ENCODE measurements around the gene PPFIBP2. TPM values are rescaled to one million over a fixed set of nuclear protein-coding genes. Genes with fewer than 3 reads are reported as not detected.

PPFIBP2 gene
- total RNA-seq, 4 donors from 2014 or later = 64.3 to 91.9 (median 71.6) TPM

DNA sequence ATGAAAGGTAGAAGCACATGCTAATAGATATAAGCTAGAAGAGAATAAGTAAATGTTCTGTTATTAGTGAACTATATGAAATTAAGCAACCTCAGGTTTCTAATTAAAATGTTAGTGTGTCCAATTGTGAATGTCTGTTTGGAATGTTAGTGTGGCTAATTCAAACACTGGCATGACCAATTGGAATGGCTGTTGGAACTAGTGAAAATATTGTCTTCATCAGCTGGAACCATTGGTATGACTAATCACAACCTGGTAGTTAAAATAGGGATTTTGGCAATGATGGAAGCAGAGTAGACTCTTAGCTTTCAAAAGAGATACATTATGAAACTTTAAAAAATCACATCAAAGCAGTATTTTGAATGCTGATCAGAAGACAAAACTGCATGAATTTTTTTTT, 92.7 kb downstream of the PPFIBP2 start:
- peak overlapping the region; percentile 57 to 78 (median 64) for H3K27ac ChIP-seq
- no peak for TF ChIP-seq POLR2A (IDR thresholded peaks at IDR 0.05)
- TF ChIP-seq, protein P1, sequence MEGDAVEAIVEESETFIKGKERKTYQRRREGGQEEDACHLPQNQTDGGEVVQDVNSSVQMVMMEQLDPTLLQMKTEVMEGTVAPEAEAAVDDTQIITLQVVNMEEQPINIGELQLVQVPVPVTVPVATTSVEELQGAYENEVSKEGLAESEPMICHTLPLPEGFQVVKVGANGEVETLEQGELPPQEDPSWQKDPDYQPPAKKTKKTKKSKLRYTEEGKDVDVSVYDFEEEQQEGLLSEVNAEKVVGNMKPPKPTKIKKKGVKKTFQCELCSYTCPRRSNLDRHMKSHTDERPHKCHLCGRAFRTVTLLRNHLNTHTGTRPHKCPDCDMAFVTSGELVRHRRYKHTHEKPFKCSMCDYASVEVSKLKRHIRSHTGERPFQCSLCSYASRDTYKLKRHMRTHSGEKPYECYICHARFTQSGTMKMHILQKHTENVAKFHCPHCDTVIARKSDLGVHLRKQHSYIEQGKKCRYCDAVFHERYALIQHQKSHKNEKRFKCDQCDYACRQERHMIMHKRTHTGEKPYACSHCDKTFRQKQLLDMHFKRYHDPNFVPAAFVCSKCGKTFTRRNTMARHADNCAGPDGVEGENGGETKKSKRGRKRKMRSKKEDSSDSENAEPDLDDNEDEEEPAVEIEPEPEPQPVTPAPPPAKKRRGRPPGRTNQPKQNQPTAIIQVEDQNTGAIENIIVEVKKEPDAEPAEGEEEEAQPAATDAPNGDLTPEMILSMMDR (IDR thresholded peaks at IDR 0.05) = no peak
- no peak overlapping the region for H3K4me3 ChIP-seq (replicated peaks in 1 of 3)
- no peaks in the 10 kb centered on the region for H3K9me3 ChIP-seq
- H3K4me1 ChIP-seq = peaks cover 12 to 13% of the 10 kb centered on the region in 2 donors
- intact Hi-C loops (cut with DNase I) = no loop called here
- no peaks in the 10 kb centered on the region for H3K27me3 ChIP-seq
- DNase-seq = no peak
- H3K36me3 ChIP-seq = peaks cover 0 to 4% of the 10 kb centered on the region in 2 donors

DNA sequence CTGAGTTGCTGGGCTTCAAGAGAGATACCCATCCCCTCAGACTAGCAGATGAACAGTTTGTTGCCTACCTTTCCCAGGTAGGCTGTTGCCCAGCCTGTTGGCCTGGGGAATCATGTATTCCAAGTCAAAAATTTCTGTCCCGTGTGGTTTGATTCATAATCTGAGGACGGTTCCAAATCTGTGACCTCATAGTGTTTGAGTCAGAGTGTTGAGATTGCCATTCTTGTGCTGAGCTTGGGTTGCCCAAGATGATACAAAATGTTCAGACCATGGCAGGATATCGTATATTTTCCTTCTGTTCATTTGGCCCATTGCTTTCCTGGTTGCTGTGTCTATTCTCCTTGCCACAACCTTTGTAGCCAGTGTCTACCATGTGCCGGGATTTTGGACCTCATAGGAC, 95.2 kb downstream of the PPFIBP2 start:
- Histone ChIP-seq H3K4me1 (peaks cover 29 to 30% of the 10 kb centered on the region in 2 donors), H3K9me3 (no peaks in the 10 kb centered on the region), H3K4me3 (replicated peaks in 1 of 3) (no peak overlapping the region), H3K36me3 (peaks cover 0 to 4% of the 10 kb centered on the region in 2 donors), H3K27ac (peak overlapping the region in 1 of 3 donors; percentile 30), H3K27me3 (no peaks in the 10 kb centered on the region)
- DNase-seq = no peak
- intact Hi-C loops (cut with DNase I) = no loop called here
- TF ChIP-seq, protein P1 (IDR thresholded peaks at IDR 0.05) = no peak
- TF ChIP-seq POLR2A (IDR thresholded peaks at IDR 0.05) = no peak
- WGBS, 2 donors = 85 to 91% methylated on average over 4 of the region's 4 CpGs

DNA sequence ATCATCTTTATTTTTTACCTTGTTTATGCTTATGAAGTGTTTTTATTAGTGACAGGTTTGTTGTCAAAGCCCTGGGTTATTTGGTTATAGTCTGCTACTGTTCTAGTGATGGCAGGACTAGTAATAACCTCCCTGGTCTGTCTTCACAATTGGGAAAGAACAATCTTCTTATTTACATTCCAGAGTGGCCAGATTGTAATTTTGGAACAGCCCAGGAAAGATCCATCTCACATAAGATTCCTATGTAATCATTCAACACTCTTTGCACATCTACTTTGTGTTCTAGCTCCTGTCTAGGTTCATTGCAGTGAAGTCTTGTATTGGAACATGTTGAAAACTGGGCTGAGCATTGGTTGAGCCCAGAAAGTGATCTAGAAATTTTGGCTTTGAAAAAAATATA, 95.7 kb downstream of the PPFIBP2 start:
- no peak for TF ChIP-seq POLR2A (IDR thresholded peaks at IDR 0.05)
- TF ChIP-seq, protein P1 (IDR thresholded peaks at IDR 0.05) = no peak
- DNase-seq = no peak
- H3K4me3 ChIP-seq (replicated peaks in 1 of 3) = no peak overlapping the region
- H3K27me3 ChIP-seq = no peaks in the 10 kb centered on the region
- peak overlapping the region in 1 of 3 donors; percentile 30 for H3K27ac ChIP-seq
- H3K4me1 ChIP-seq = peaks cover 29 to 30% of the 10 kb centered on the region in 2 donors
- no peaks in the 10 kb centered on the region for H3K9me3 ChIP-seq
- H3K36me3 ChIP-seq = peaks cover 0 to 4% of the 10 kb centered on the region in 2 donors
- intact Hi-C loops (cut with DNase I) = no loop called here

DNA sequence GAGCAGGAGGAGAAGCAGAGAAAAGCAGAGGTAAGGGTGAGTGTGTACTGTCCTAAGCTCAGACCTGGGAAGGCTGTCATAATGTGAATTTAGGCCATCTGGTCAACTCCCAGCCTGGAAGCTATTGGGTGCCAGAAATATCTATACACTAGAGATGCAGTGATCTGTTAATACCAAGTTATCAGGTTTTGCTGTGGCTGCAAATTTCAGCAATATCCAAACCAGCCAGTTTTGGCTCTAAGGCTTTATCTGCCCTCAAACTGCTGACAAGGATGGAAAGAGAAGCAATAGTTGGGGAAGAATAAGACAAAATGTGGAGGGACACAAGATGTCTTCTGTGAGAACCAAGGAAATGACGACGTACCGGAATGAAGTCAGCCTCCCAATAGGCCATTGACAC, 96.6 kb downstream of the PPFIBP2 start:
- Histone ChIP-seq H3K36me3 (peaks cover 0 to 4% of the 10 kb centered on the region in 2 donors), H3K27me3 (no peaks in the 10 kb centered on the region), H3K4me1 (peaks cover 22 to 27% of the 10 kb centered on the region in 2 donors), H3K27ac (peak overlapping the region in 1 of 3 donors; percentile 30), H3K9me3 (no peaks in the 10 kb centered on the region), H3K4me3 (replicated peaks in 1 of 3) (no peak overlapping the region)
- TF ChIP-seq, protein P1 (IDR thresholded peaks at IDR 0.05) = no peak
- no peak for TF ChIP-seq POLR2A (IDR thresholded peaks at IDR 0.05)
- WGBS, 2 donors = 92 to 97% methylated on average over 3 of the region's 3 CpGs
- intact Hi-C loops (cut with DNase I) = no loop called here
- DNase-seq = no peak

DNA sequence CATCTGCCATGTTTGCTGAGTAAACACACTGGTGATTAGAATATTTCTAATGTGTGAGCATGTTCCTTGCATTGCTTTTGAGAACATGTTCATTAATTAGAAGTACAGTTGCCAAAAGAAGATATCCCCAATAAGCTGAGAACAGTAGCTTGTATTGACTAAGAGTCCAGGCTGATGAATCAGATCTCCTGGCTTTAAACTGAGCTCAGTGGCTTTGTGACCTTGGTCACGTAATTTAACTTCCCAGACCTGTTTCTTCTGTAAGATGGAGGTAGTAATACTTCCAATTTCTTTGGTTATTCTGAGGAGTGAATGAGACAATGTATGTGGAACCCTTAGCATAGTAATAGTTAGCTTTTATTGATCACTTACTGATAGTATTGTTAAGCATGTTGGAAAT, 97.6 kb downstream of the PPFIBP2 start:
- Histone ChIP-seq H3K27me3 (no peaks in the 10 kb centered on the region), H3K27ac (peak overlapping the region in 1 of 3 donors; percentile 81), H3K9me3 (no peaks in the 10 kb centered on the region), H3K4me3 (replicated peaks in 1 of 3) (no peak overlapping the region), H3K36me3 (peaks cover 0 to 4% of the 10 kb centered on the region in 2 donors), H3K4me1 (peaks cover 18 to 20% of the 10 kb centered on the region in 2 donors)
- 96% methylated on average over 1 of the region's 1 CpG for WGBS, 2 donors
- DNase-seq = no peak
- intact Hi-C loops (cut with DNase I) = no loop called here
- TF ChIP-seq, protein P1 (IDR thresholded peaks at IDR 0.05) = no peak
- no peak for TF ChIP-seq POLR2A (IDR thresholded peaks at IDR 0.05)

Measured in thyroid gland (tissue), 4 donors.